ENCODE results near the gene CDH4.

GRCh38 chr20:61754976-61755778 lies 503.1 kb downstream of the CDH4 start:
- TF ChIP-seq CTCF (IDR thresholded peaks at IDR 0.05) (no peak), AFF4 (CRISPR knock-in tag; IDR thresholded peaks at IDR 0.05; ENCODE audit: borderline replicate concordance) (no peak), TEAD1 (CRISPR knock-in tag; IDR thresholded peaks at IDR 0.05) (no peak), PRRX2 (CRISPR knock-in tag; IDR thresholded peaks at IDR 0.05) (no peak), NR2C2 (CRISPR knock-in tag; IDR thresholded peaks at IDR 0.05) (no peak), ESRRA (CRISPR knock-in tag; IDR thresholded peaks at IDR 0.05; ENCODE audit: borderline replicate concordance) (no peak), SP1 (CRISPR knock-in tag; conservative IDR thresholded peaks at IDR 0.05) (no peak)
- TF ChIP-seq, protein P1, sequence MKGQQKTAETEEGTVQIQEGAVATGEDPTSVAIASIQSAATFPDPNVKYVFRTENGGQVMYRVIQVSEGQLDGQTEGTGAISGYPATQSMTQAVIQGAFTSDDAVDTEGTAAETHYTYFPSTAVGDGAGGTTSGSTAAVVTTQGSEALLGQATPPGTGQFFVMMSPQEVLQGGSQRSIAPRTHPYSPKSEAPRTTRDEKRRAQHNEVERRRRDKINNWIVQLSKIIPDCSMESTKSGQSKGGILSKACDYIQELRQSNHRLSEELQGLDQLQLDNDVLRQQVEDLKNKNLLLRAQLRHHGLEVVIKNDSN (CRISPR knock-in tag; IDR thresholded peaks at IDR 0.05), result no peak
- TF ChIP-seq, protein P2, sequence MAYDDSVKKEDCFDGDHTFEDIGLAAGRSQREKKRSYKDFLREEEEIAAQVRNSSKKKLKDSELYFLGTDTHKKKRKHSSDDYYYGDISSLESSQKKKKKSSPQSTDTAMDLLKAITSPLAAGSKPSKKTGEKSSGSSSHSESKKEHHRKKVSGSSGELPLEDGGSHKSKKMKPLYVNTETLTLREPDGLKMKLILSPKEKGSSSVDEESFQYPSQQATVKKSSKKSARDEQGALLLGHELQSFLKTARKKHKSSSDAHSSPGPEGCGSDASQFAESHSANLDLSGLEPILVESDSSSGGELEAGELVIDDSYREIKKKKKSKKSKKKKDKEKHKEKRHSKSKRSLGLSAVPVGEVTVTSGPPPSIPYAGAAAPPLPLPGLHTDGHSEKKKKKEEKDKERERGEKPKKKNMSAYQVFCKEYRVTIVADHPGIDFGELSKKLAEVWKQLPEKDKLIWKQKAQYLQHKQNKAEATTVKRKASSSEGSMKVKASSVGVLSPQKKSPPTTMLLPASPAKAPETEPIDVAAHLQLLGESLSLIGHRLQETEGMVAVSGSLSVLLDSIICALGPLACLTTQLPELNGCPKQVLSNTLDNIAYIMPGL (CRISPR knock-in tag; IDR thresholded peaks at IDR 0.05), result no peak
- TF ChIP-seq, protein P3, sequence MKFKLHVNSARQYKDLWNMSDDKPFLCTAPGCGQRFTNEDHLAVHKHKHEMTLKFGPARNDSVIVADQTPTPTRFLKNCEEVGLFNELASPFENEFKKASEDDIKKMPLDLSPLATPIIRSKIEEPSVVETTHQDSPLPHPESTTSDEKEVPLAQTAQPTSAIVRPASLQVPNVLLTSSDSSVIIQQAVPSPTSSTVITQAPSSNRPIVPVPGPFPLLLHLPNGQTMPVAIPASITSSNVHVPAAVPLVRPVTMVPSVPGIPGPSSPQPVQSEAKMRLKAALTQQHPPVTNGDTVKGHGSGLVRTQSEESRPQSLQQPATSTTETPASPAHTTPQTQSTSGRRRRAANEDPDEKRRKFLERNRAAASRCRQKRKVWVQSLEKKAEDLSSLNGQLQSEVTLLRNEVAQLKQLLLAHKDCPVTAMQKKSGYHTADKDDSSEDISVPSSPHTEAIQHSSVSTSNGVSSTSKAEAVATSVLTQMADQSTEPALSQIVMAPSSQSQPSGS (CRISPR knock-in tag; IDR thresholded peaks at IDR 0.05; ENCODE audit: borderline replicate concordance, low read depth), result no peak
- TF ChIP-seq, protein P4, sequence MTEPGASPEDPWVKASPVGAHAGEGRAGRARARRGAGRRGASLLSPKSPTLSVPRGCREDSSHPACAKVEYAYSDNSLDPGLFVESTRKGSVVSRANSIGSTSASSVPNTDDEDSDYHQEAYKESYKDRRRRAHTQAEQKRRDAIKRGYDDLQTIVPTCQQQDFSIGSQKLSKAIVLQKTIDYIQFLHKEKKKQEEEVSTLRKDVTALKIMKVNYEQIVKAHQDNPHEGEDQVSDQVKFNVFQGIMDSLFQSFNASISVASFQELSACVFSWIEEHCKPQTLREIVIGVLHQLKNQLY (CRISPR knock-in tag; IDR thresholded peaks at IDR 0.05), result no peak
- TF ChIP-seq, protein P5, sequence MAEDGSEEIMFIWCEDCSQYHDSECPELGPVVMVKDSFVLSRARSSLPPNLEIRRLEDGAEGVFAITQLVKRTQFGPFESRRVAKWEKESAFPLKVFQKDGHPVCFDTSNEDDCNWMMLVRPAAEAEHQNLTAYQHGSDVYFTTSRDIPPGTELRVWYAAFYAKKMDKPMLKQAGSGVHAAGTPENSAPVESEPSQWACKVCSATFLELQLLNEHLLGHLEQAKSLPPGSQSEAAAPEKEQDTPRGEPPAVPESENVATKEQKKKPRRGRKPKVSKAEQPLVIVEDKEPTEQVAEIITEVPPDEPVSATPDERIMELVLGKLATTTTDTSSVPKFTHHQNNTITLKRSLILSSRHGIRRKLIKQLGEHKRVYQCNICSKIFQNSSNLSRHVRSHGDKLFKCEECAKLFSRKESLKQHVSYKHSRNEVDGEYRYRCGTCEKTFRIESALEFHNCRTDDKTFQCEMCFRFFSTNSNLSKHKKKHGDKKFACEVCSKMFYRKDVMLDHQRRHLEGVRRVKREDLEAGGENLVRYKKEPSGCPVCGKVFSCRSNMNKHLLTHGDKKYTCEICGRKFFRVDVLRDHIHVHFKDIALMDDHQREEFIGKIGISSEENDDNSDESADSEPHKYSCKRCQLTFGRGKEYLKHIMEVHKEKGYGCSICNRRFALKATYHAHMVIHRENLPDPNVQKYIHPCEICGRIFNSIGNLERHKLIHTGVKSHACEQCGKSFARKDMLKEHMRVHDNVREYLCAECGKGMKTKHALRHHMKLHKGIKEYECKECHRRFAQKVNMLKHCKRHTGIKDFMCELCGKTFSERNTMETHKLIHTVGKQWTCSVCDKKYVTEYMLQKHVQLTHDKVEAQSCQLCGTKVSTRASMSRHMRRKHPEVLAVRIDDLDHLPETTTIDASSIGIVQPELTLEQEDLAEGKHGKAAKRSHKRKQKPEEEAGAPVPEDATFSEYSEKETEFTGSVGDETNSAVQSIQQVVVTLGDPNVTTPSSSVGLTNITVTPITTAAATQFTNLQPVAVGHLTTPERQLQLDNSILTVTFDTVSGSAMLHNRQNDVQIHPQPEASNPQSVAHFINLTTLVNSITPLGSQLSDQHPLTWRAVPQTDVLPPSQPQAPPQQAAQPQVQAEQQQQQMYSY (CRISPR knock-in tag; IDR thresholded peaks at IDR 0.05), result no peak
